HFF-Myc (cell line): ENCODE measurements around the gene YARS1.
A peak's percentile ranks its signal among the peaks of the same experiment; 100 is the strongest.

Experiments
- DNase-seq: peaks from one replicate; pipeline ENCODE4 v3.0.0-alpha.2; 2011; ENCODE audit warnings: low read depth; ENCODE audit errors: extremely low read depth
- H3K4me3 ChIP-seq: replicated peaks from 2 replicates; pipeline ENCODE4 v1.5.1; 2011; ENCODE audit warnings: low read depth, mild to moderate bottlenecking, control low read depth, low read length
- CTCF ChIP-seq: IDR thresholded peaks from 2 replicates; pipeline ENCODE4 v1.5.1; 2012; ENCODE audit warnings: mild to moderate bottlenecking, low read depth, low read length, control low read depth; ENCODE audit errors: missing control alignments

The YARS1 gene

GRCh38 chr1:32758795-32759430, 58.2 kb downstream of the YARS1 start:
- no peak overlapping the region for H3K4me3 ChIP-seq
- DNase-seq: no peak
- no peak for TF ChIP-seq CTCF

GRCh38 chr1:32758177-32758794, 58.9 kb downstream of the YARS1 start:
- TF ChIP-seq CTCF: no peak
- DNase-seq: no peak
- no peak overlapping the region for H3K4me3 ChIP-seq

GRCh38 chr1:32757213-32757895, 59.8 kb downstream of the YARS1 start:
- DNase-seq: no peak
- no peak for TF ChIP-seq CTCF
- no peak overlapping the region for H3K4me3 ChIP-seq

GRCh38 chr1:32755810-32756159, 61.4 kb downstream of the YARS1 start:
- no peak for DNase-seq
- TF ChIP-seq CTCF: no peak
- H3K4me3 ChIP-seq: no peak overlapping the region

- TF ChIP-seq CTCF: no peak
- H3K4me3 ChIP-seq: no peak overlapping the region
- no peak for DNase-seq
Measured at GRCh38 chr1:32755098-32755809, 61.9 kb downstream of the YARS1 start.

GRCh38 chr1:32754317-32755097, 62.7 kb downstream of the YARS1 start:
- TF ChIP-seq CTCF: no peak
- peak overlapping the region; percentile 42 for H3K4me3 ChIP-seq
- DNase-seq: no peak
